Measurements from ENCODE around the gene ADCY5.

ADCY5 gene

GRCh38 chr3:123301331-123302184, 147.3 kb downstream of the ADCY5 start:
- no peak for DNase-seq (ENCODE audit: low spot score)

GRCh38 chr3:123300583-123300982, 148.3 kb downstream of the ADCY5 start:
- no peak for DNase-seq (ENCODE audit: low spot score)

- DNase-seq (ENCODE audit: low spot score) = no peak
Measured at GRCh38 chr3:123300056-123300455, 148.8 kb downstream of the ADCY5 start.

GRCh38 chr3:123299581-123299980, 149.3 kb downstream of the ADCY5 start:
- DNase-seq (ENCODE audit: low spot score) = no peak

- DNase-seq (ENCODE audit: low spot score) = no peak
Measured at GRCh38 chr3:123298903-123299302, 150.0 kb downstream of the ADCY5 start.

- no peak for DNase-seq (ENCODE audit: low spot score)
Measured at GRCh38 chr3:123297627-123297899, 151.3 kb downstream of the ADCY5 start.

GRCh38 chr3:123296836-123297626, 151.9 kb downstream of the ADCY5 start:
- no peak for DNase-seq (ENCODE audit: low spot score)

- no peak for DNase-seq (ENCODE audit: low spot score)
Measured at GRCh38 chr3:123296261-123296660, 152.6 kb downstream of the ADCY5 start.

- no peak for DNase-seq (ENCODE audit: low spot score)
Measured at GRCh38 chr3:123295901-123296250, 153.0 kb downstream of the ADCY5 start.

- DNase-seq (ENCODE audit: low spot score) = no peak
Measured at GRCh38 chr3:123295171-123295900, 153.6 kb downstream of the ADCY5 start.

- no peak for DNase-seq (ENCODE audit: low spot score)
Measured at GRCh38 chr3:123294296-123294938, 154.5 kb downstream of the ADCY5 start.

GRCh38 chr3:123292321-123293310, 156.3 kb downstream of the ADCY5 start:
- DNase-seq (ENCODE audit: low spot score) = no peak

- DNase-seq (ENCODE audit: low spot score) = no peak
Measured at GRCh38 chr3:123291404-123291803, 157.5 kb downstream of the ADCY5 start.

- no peak for DNase-seq (ENCODE audit: low spot score)
Measured at GRCh38 chr3:123290962-123291361, 157.9 kb downstream of the ADCY5 start.

GRCh38 chr3:123290107-123290930, 158.6 kb downstream of the ADCY5 start:
- no peak for DNase-seq (ENCODE audit: low spot score)

GRCh38 chr3:123289391-123290106, 159.3 kb downstream of the ADCY5 start:
- no peak for DNase-seq (ENCODE audit: low spot score)

GRCh38 chr3:123287962-123288302, 161.0 kb downstream of the ADCY5 start:
- DNase-seq (ENCODE audit: low spot score) = no peak

GRCh38 chr3:123287051-123287961, 161.6 kb downstream of the ADCY5 start:
- no peak for DNase-seq (ENCODE audit: low spot score)

Data from globus pallidus (tissue), 1 donor.